Ascending aorta (tissue), 2 donors: ENCODE measurements around the gene ADAM29. TPM values are rescaled to one million over a fixed set of nuclear protein-coding genes. Genes with fewer than 3 reads are reported as not detected.

Source experiments
- DNase-seq, 2 donors: peaks; one replicate each; pipeline ENCODE4 v3.0.0-alpha.2; 2019; ENCODE audit warnings: low spot score in 2 of 2
- H3K27ac ChIP-seq, 2 donors: fragments of 200-600 bp; sonication (generic); one replicate each; pipeline ENCODE4 v1.5.1; 2016 to 2017; ENCODE audit warnings: mild to moderate bottlenecking in 1 of 2
- H3K27me3 ChIP-seq: fragments of 200-600 bp; sonication (generic); one replicate; pipeline ENCODE4 v1.5.1; 2017
- H3K36me3 ChIP-seq, 2 donors: fragments of 200-600 bp; sonication (generic); one replicate each; pipeline ENCODE4 v1.5.1; 2016
- H3K4me1 ChIP-seq, 2 donors: fragments of 200-600 bp; sonication (generic); one replicate each; pipeline ENCODE4 v1.5.1; 2016 to 2017; ENCODE audit warnings: mild to moderate bottlenecking in 1 of 2
- H3K4me3 ChIP-seq, 2 donors: fragments of 200-600 bp; sonication (generic); one replicate each; pipeline ENCODE4 v1.5.1; 2016 to 2017; ENCODE audit warnings: mild to moderate bottlenecking in 1 of 2
- H3K9me3 ChIP-seq, 2 donors: fragments of 200-600 bp; sonication (generic); one replicate each; pipeline ENCODE4 v1.5.1; 2016
- CTCF ChIP-seq, 3 experiments: fragments of 200-600 bp in 2 of 3; fragments of 450-650 bp in 1 of 3; sonication (generic) in 2 of 3; IDR thresholded peaks; one replicate each; pipeline ENCODE4 v1.5.1; 2016 to 2019; ENCODE audit warnings: antibody characterized with exemption in 3 of 3, mild to moderate bottlenecking in 1 of 3, moderate library complexity in 1 of 3
- intact Hi-C: fragments of 100-400 bp; cut with DNase I; formaldehyde crosslinking; loops from one replicate; pipeline ENCODE4 v1.15.1; 2023
- total RNA-seq: library from RNA; depleted of rRNA; stranded (reverse); fragments of >200 nt; gene quantifications from one replicate; pipeline ENCODE4 v1.1.0, GENCODE V29; 2016

The ADAM29 gene
- total RNA-seq, 1 donor from 2014 or later, result not detected

GRCh38 chr4:174912919-174913543 lies 5.1 kb upstream of the ADAM29 start:
- Histone ChIP-seq H3K4me1 (no peaks in the 10 kb centered on the region), H3K9me3 (peaks cover 0 to 3% of the 10 kb centered on the region in 2 donors), H3K4me3 (no peak overlapping the region), H3K27me3 (no peaks in the 10 kb centered on the region), H3K27ac (no peak overlapping the region), H3K36me3 (no peaks in the 10 kb centered on the region)
- no peak for TF ChIP-seq CTCF (IDR thresholded peaks at IDR 0.05)
- no peak for DNase-seq
- intact Hi-C loops, result no loop called here

DNA sequence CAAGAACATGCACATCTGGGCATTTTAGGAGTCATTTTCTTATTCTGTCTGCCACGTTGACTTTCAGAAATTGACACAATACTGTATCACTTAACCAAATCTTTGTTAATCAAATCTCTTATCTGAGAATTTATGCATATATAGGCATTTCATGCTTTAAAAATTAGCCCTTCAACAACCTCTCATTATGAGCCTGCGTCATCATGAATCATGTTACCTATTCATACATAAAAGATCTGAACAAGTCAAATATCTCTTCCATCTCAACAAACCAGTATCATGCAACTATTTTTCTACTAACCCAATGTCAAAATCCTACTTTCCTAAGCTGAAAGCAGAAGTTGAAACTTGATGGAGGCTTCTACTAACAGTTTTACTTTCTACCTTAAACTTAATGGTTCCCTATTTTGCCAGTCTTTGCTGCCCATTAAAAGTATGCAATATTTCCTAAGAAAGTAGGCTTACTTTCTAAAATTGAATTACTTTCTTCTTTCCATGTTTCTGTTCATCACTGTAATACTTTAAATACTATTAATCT lies 1.8 kb downstream of the ADAM29 start:
- Histone ChIP-seq H3K27ac (no peak overlapping the region), H3K36me3 (no peaks in the 10 kb centered on the region), H3K4me1 (no peaks in the 10 kb centered on the region), H3K9me3 (no peaks in the 10 kb centered on the region), H3K27me3 (no peaks in the 10 kb centered on the region), H3K4me3 (no peak overlapping the region)
- no peak for DNase-seq
- intact Hi-C loops, result no loop called here
- TF ChIP-seq CTCF (IDR thresholded peaks at IDR 0.05), result no peak

DNA sequence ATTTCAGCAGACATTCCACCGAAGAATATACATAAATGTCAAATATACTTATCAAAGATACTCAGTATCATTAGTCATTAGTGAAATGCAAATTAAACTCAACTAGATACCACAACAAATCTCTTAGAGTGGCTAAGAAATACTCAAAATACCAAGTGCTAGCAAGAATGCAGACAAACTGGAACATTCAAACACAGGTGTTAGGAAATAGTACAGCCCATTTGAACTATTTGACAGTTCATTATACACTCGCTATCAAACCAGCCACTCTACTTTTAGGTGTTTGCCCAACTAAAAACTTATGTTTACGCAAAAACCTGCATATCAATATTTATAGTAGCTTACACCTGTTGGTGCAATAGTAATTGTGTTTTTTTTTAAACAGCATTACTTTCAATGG lies 8.8 kb downstream of the ADAM29 start:
- intact Hi-C loops, result no loop called here
- H3K36me3 ChIP-seq, result no peaks in the 10 kb centered on the region
- H3K27me3 ChIP-seq, result no peaks in the 10 kb centered on the region
- H3K27ac ChIP-seq, result no peak overlapping the region
- TF ChIP-seq CTCF (IDR thresholded peaks at IDR 0.05), result no peak
- no peak for DNase-seq
- H3K9me3 ChIP-seq, result no peaks in the 10 kb centered on the region
- no peak overlapping the region for H3K4me3 ChIP-seq
- H3K4me1 ChIP-seq, result no peaks in the 10 kb centered on the region

DNA sequence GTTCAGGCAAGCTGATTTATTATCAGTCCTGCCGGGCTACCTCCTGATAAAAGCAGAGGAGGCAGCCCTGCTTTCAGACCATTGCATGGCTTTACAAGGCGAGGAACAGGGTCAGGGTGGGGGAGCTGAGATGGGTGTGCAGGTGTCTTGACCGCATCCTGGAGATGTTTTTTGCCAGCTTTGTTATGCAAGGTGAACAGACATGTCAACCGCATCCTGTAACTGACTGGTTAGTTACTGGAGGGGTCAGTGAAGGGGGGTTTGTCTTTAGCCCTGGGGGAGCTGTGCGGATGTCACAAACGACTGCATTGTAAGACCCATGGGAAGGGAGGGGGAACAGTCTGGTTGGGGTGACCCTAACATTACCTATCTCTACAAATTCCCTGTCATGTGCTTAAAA lies 10.0 kb downstream of the ADAM29 start:
- H3K27ac ChIP-seq, result no peak overlapping the region
- H3K9me3 ChIP-seq, result no peaks in the 10 kb centered on the region
- DNase-seq, result no peak
- no peak overlapping the region for H3K4me3 ChIP-seq
- no peaks in the 10 kb centered on the region for H3K36me3 ChIP-seq
- no peaks in the 10 kb centered on the region for H3K27me3 ChIP-seq
- TF ChIP-seq CTCF (IDR thresholded peaks at IDR 0.05), result no peak
- intact Hi-C loops, result no loop called here
- no peaks in the 10 kb centered on the region for H3K4me1 ChIP-seq

- no peak for TF ChIP-seq CTCF (IDR thresholded peaks at IDR 0.05)
- no peak for DNase-seq
- H3K4me1 ChIP-seq, result no peaks in the 10 kb centered on the region
- no peaks in the 10 kb centered on the region for H3K27me3 ChIP-seq
- no peaks in the 10 kb centered on the region for H3K9me3 ChIP-seq
- no peaks in the 10 kb centered on the region for H3K36me3 ChIP-seq
- no peak overlapping the region for H3K4me3 ChIP-seq
- no peak overlapping the region for H3K27ac ChIP-seq
- intact Hi-C loops, result no loop called here
Measured at GRCh38 chr4:174928575-174929253, 10.6 kb downstream of the ADAM29 start.
